IPS DF 6.9 (cell line): ENCODE measurements around the gene MCF2L2.

Experiments used
- DNase-seq: peaks from one replicate; pipeline ENCODE4 v3.0.0-alpha.2; 2013; ENCODE audit warnings: low read depth, low spot score
- H3K27ac ChIP-seq: one replicate; pipeline ENCODE4 v1.5.1; 2013; ENCODE audit warnings: low read length, control low read depth
- H3K27me3 ChIP-seq: 2 replicates; pipeline ENCODE4 v1.6.1; 2013; ENCODE audit warnings: mild to moderate bottlenecking, low read length; ENCODE audit not compliant: control insufficient read depth, insufficient read depth
- H3K36me3 ChIP-seq: 2 replicates; pipeline ENCODE4 v1.6.1; 2013; ENCODE audit warnings: low read length; ENCODE audit not compliant: control insufficient read depth, insufficient read depth
- H3K4me1 ChIP-seq: 2 replicates; pipeline ENCODE4 v1.6.1; 2013; ENCODE audit warnings: low read length; ENCODE audit not compliant: control insufficient read depth, insufficient read depth
- H3K4me3 ChIP-seq: 2 replicates; pipeline ENCODE4 v1.5.1; 2013; ENCODE audit warnings: mild to moderate bottlenecking, low read length
- H3K9me3 ChIP-seq: 2 replicates; pipeline ENCODE4 v1.6.1; 2013; ENCODE audit warnings: low read length, inconsistent platforms; ENCODE audit not compliant: control insufficient read depth, insufficient read depth
- WGBS: extraction: QIAGEN DNeasy Blood & Tissue Kit; methylation state at CpG from one replicate; pipeline ENCODE4 v1.1.7; 2013; ENCODE audit warnings: mixed read lengths, missing lambda C conversion rate; ENCODE audit not compliant: insufficient read length, insufficient coverage; 5-methylcytosine and 5-hydroxymethylcytosine counted together

The MCF2L2 gene

DNA sequence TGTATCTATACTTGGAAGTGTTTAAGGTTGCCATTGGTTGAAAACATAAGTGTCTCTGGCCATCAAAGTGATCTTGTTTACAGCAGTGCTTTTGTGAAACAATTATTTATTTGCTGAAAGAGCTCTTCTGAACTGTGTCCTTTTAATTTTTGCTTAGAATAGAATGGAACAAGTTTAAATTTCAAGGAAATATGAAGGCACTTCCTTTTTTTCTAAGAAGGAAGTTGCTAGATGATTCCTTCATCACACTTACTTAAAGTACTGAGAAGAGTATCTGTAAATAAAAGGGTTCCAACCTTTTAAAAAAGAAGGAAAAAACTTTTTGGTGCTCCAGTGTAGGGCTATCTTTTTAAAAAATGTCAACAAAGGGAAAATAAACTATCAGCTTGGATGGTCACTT is 155.6 kb downstream of the MCF2L2 start:
- Histone ChIP-seq H3K4me3 (no peak overlapping the region), H3K27ac (no peak overlapping the region), H3K27me3 (no peaks in the 10 kb centered on the region), H3K9me3 (no peaks in the 10 kb centered on the region), H3K4me1 (peaks cover 2% of the 10 kb centered on the region; the same call in 1 of the 2 replicates), H3K36me3 (no peaks in the 10 kb centered on the region)
- DNase-seq, result no peak

DNA sequence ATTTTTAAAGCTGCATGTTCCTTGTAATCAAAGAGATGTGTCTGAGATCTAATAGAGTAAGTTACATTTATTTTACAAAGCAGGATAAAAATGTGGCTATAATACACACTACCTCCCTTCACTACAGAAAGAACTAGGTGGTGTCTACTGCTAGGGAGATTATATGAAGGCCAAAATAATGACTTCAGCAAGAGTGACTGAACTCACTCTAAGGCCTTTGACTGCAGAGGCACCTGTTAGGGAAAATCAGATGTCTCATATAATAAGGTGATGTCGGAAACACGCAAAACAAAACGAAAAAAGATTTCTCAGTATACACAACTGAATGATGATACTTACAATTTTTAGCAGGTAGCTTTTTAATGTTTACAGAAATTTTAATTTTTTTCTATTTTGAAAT is 156.3 kb downstream of the MCF2L2 start:
- no peak for DNase-seq

DNA sequence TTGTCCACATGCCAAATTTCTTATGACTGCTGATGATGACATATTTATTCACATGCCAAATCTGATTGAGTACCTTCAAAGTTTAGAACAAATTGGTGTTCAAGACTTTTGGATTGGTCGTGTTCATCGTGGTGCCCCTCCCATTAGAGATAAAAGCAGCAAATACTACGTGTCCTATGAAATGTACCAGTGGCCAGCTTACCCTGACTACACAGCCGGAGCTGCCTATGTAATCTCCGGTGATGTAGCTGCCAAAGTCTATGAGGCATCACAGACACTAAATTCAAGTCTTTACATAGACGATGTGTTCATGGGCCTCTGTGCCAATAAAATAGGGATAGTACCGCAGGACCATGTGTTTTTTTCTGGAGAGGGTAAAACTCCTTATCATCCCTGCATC is 158.1 kb downstream of the MCF2L2 start:
- H3K36me3 ChIP-seq, result no peaks in the 10 kb centered on the region
- DNase-seq, result no peak
- WGBS, result no CpG with 5 or more reads among the region's 7 CpGs
- H3K27me3 ChIP-seq, result no peaks in the 10 kb centered on the region
- H3K9me3 ChIP-seq, result no peaks in the 10 kb centered on the region
- no peak overlapping the region for H3K27ac ChIP-seq
- no peak overlapping the region for H3K4me3 ChIP-seq
- peaks cover 7% of the 10 kb centered on the region; the same call in 1 of the 2 replicates for H3K4me1 ChIP-seq

More for the DNA sequence above, 156.3 kb downstream of the MCF2L2 start:
- Histone ChIP-seq H3K4me3 (no peak overlapping the region), H3K27me3 (no peaks in the 10 kb centered on the region), H3K36me3 (no peaks in the 10 kb centered on the region), H3K27ac (no peak overlapping the region), H3K9me3 (no peaks in the 10 kb centered on the region), H3K4me1 (peaks cover 5% of the 10 kb centered on the region; the same call in 1 of the 2 replicates)
- no CpG with 5 or more reads among the region's 3 CpGs for WGBS

DNA sequence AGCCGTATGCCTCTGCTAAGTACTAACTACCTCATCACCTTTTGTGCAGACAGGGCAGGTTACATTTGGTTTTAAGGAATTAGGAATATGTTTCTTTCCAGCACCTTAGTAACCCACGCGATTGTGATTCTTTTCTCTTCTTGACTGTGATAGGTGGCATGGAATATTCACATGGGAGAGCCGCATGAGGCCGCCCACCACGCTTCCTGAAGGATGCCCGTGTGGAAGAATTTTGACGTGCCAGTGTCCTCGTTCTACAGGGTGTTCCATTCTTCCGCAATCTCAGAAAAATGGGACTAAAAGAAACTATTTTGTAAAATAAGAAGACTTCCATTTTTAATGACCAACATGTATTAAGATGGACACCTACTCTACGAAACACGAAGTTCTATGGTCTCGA is 159.1 kb downstream of the MCF2L2 start:
- WGBS, result no CpG with 5 or more reads among the region's 13 CpGs
- Histone ChIP-seq H3K27me3 (no peaks in the 10 kb centered on the region), H3K9me3 (no peaks in the 10 kb centered on the region), H3K4me3 (no peak overlapping the region), H3K36me3 (no peaks in the 10 kb centered on the region), H3K27ac (no peak overlapping the region), H3K4me1 (peaks cover 7% of the 10 kb centered on the region; the same call in 1 of the 2 replicates)
- no peak for DNase-seq

DNA sequence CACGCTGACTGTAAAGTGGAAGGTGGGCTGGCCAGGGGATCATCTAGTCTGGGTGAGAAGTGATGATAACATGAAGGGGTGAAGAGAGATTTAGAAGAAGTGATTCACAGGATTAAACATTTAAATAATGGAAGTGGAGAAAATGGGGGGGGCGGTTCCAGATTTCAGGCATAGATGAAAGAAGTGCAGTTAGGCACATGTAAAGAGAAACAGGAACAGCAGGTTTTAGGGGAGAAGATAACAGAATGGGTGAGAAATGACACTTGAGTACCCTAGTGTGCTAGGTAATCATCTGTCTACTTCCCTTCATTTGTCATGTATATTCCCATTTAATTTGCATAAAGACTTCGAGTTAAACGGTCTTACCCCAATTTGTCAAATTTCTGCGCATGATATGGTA is 160.1 kb downstream of the MCF2L2 start:
- no peaks in the 10 kb centered on the region for H3K27me3 ChIP-seq
- no peak overlapping the region for H3K27ac ChIP-seq
- H3K9me3 ChIP-seq, result no peaks in the 10 kb centered on the region
- WGBS, result no CpG with 5 or more reads among the region's 5 CpGs
- no peak overlapping the region for H3K4me3 ChIP-seq
- H3K36me3 ChIP-seq, result no peaks in the 10 kb centered on the region
- peaks cover 7% of the 10 kb centered on the region; the same call in 1 of the 2 replicates for H3K4me1 ChIP-seq
- DNase-seq, result no peak

DNA sequence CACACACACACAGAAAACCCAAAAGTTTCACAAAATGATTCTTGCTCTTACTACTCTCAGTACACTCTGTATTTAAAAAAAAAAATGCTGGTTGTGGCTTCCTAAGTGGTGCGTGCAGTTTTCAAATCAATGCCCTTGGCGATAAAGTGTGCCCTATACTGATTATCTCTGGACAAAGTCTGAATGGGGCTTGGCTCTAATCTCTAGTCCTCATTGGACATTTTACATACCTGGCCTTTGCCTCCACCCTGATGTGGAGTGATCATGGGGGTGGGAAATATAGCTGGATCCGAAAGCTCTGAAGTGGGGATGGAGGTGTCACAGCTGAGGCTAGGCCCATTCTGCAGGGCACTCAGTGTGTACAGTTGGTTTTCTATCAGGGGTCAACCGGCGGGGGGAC is 161.3 kb downstream of the MCF2L2 start:
- DNase-seq, result no peak
- Histone ChIP-seq H3K4me3 (no peak overlapping the region), H3K27me3 (no peaks in the 10 kb centered on the region), H3K27ac (no peak overlapping the region), H3K9me3 (no peaks in the 10 kb centered on the region), H3K36me3 (no peaks in the 10 kb centered on the region), H3K4me1 (peaks cover 10% of the 10 kb centered on the region; the same call in 1 of the 2 replicates)
- WGBS, result no CpG with 5 or more reads among the region's 5 CpGs

DNA sequence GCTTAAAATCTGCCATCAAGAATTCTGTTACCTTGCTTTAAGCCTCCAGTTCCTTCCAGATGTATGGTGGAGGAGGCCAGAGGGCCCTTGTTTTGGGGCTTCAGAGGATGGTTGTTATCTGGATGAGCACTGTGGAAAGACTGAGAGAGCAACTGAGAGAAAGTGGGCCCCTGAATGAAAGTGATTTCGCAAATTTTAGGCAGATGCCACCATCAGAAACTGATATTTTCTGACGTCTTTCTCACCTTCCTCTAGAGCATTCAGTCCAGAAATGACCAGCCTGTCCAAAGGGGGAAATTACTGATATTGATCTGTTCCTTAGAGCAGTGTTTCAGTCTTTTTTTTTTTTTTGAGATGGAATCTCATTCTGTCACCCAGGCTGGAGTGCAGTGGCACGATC is 162.0 kb downstream of the MCF2L2 start:
- H3K27ac ChIP-seq, result no peak overlapping the region
- WGBS, result no CpG with 5 or more reads among the region's 3 CpGs
- H3K36me3 ChIP-seq, result no peaks in the 10 kb centered on the region
- no peak for DNase-seq
- no peaks in the 10 kb centered on the region for H3K27me3 ChIP-seq
- H3K4me3 ChIP-seq, result no peak overlapping the region
- peaks cover 10% of the 10 kb centered on the region; the same call in 1 of the 2 replicates for H3K4me1 ChIP-seq
- H3K9me3 ChIP-seq, result no peaks in the 10 kb centered on the region

DNA sequence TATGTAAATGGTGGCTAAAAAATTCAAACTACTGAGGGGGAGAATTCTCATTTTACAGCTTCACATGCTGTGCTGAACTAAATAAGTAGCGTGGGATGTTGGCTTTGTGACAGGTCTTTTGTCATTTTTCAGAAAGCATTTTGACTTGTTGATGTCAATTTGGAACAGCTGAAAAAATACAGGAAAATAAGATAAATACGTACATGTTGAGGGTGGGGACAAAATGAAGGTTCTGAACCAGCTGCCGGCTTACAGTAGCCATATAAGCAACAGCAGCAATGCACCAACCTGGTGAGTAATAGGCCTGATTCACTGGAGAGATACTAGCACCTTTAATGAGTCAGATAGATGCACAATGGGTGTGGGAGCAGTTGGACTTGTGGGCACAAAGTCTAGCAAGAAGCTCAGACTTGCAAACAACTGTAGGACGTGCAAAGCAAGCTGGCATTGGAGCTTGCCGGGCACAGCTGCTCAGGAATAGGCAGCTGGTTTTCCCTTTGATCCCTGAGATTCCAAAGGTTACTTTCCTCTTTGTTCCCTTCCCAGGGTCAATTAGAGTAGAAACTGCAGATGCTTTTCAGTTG is 162.5 kb downstream of the MCF2L2 start:
- Histone ChIP-seq H3K36me3 (no peaks in the 10 kb centered on the region), H3K4me3 (no peak overlapping the region), H3K27ac (no peak overlapping the region), H3K27me3 (no peaks in the 10 kb centered on the region), H3K9me3 (no peaks in the 10 kb centered on the region), H3K4me1 (peaks cover 10% of the 10 kb centered on the region; the same call in 1 of the 2 replicates)
- DNase-seq, result no peak
- no CpG with 5 or more reads among the region's 5 CpGs for whole genome bisulfite sequencing

DNA sequence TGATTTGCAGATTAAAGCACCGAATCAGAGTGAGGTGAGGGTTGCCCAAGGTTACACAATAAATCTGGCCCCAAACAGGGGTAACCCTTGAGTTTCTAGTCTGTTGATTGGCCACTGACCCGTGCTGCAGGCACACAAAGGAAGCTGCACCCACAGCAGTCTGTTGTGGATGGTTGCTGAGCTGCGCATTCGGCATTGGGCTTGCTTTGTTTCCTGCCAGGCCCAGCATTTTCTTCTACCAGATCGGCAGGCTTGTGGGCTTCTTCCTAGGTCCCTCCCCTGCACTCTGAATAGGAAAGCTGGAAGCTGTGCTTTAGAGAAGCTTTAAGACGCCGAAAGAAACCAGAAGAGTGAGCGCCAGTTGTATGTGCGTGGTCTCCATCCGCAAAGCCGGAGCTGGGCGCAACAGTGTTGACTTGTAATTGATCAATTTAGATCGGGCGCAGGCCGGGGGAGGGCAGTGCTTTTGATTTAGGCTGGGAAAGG is 163.2 kb downstream of the MCF2L2 start:
- Histone ChIP-seq H3K27ac (no peak overlapping the region), H3K9me3 (no peaks in the 10 kb centered on the region)

DNA sequence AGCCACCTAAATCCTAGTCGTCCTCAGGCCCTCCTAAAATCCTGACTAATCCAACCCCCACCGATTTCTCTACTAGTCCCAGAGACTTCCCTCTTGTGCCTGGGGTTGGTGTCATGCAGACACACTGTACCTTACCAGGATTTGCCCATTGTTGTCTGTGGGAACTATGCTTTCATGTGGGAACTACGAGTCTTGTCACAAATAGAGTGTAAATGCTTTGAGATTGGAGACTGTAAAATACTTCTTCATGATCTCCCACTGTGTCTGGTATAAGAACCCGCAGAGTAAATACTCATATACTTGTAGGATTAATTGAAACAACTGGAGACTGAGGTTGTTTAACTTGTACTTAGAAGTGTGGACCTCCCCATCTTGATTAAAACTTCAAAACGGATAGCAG is 164.2 kb downstream of the MCF2L2 start:
- Histone ChIP-seq H3K4me3 (no peak overlapping the region), H3K27ac (no peak overlapping the region), H3K9me3 (no peaks in the 10 kb centered on the region), H3K36me3 (no peaks in the 10 kb centered on the region), H3K4me1 (peaks cover 10% of the 10 kb centered on the region; the same call in 1 of the 2 replicates), H3K27me3 (no peaks in the 10 kb centered on the region)
- no peak for DNase-seq
- WGBS, result no CpG with 5 or more reads among the region's 5 CpGs

More for the DNA sequence above, 163.2 kb downstream of the MCF2L2 start:
- H3K36me3 ChIP-seq, result no peaks in the 10 kb centered on the region
- no peak overlapping the region for H3K4me3 ChIP-seq
- no peak for DNase-seq
- H3K4me1 ChIP-seq, result peaks cover 10% of the 10 kb centered on the region; the same call in 1 of the 2 replicates
- no peaks in the 10 kb centered on the region for H3K27me3 ChIP-seq
- WGBS, result no CpG with 5 or more reads among the region's 15 CpGs

DNA sequence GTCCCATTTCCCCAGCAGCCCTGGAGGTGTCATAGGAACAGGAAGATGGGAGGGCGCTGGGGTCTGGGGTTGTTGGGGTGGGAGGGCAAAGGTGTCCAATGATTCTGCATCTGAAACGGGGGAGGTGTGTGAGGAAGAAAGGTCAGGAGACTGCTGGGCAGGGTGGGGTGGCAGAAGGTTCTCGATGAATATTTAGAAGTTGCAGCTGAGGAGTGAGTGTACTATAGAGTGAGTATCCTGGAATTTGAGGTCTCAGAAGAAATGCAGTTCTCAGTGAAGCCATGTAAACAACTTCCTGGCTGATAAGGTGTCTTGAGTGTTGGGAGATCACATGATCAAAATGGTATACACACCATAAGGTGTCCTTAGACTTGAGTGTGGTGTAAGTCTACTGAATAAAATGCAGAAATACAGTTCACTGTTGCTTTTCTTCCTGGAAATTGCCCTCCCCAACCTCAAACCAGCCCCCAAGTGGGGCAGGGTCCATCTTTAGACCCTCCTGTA is 165.5 kb downstream of the MCF2L2 start:
- H3K4me3 ChIP-seq, result no peak overlapping the region
- no CpG with 5 or more reads among the region's 3 CpGs for WGBS
- peaks cover 8% of the 10 kb centered on the region; the same call in 1 of the 2 replicates for H3K4me1 ChIP-seq
- H3K27ac ChIP-seq, result no peak overlapping the region
- no peaks in the 10 kb centered on the region for H3K36me3 ChIP-seq
- DNase-seq, result no peak
- no peaks in the 10 kb centered on the region for H3K27me3 ChIP-seq
- H3K9me3 ChIP-seq, result no peaks in the 10 kb centered on the region
